ENCODE measurements around the gene P2RY6. TPM values are rescaled to one million over a fixed set of nuclear protein-coding genes. Genes with fewer than 3 reads are reported as not detected.

The P2RY6 gene
- total RNA-seq, 1 donor from 2014 or later = 3.0 TPM

- peak overlapping the region; percentile 74 for H3K27ac Mint-ChIP-seq
- DNase-seq (ENCODE audit: extremely low spot score, unreplicated experiment) = peak; percentile 84
- TF ChIP-seq, protein P1, sequence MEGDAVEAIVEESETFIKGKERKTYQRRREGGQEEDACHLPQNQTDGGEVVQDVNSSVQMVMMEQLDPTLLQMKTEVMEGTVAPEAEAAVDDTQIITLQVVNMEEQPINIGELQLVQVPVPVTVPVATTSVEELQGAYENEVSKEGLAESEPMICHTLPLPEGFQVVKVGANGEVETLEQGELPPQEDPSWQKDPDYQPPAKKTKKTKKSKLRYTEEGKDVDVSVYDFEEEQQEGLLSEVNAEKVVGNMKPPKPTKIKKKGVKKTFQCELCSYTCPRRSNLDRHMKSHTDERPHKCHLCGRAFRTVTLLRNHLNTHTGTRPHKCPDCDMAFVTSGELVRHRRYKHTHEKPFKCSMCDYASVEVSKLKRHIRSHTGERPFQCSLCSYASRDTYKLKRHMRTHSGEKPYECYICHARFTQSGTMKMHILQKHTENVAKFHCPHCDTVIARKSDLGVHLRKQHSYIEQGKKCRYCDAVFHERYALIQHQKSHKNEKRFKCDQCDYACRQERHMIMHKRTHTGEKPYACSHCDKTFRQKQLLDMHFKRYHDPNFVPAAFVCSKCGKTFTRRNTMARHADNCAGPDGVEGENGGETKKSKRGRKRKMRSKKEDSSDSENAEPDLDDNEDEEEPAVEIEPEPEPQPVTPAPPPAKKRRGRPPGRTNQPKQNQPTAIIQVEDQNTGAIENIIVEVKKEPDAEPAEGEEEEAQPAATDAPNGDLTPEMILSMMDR (conservative IDR thresholded peaks at IDR 0.05) = no peak
- H3K9me3 Mint-ChIP-seq = no peaks in the 10 kb centered on the region
- peak overlapping the region; percentile 82 for H3K4me3 Mint-ChIP-seq
- no peaks in the 10 kb centered on the region for H3K36me3 Mint-ChIP-seq
- H3K4me1 Mint-ChIP-seq (ENCODE audit: unreplicated experiment) = peaks cover 39% of the 10 kb centered on the region
- H3K27me3 Mint-ChIP-seq = no peaks in the 10 kb centered on the region
Measured at GRCh38 chr11:73308961-73309919, 37.1 kb downstream of the P2RY6 start.

DNA sequence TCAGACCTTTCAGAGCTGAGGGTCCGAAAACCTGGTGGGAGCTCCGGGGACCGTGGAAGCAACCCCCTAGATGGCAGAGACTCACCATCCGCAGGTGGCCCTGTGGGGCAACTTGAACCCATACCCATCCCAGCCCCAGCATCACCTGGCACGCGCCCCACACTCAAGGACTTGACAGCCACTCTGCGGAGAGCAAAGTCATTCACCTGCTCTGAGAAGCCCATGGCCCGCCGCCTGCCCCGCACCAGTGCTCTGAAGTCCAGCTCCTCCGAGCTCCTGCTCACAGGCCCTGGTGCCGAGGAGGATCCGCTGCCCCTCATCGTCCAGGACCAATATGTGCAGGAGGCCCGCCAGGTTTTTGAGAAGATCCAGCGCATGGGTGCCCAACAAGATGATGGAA lies 37.9 kb downstream of the P2RY6 start:
- H3K27me3 Mint-ChIP-seq = no peaks in the 10 kb centered on the region
- H3K4me3 Mint-ChIP-seq = peak overlapping the region; percentile 82
- H3K4me1 Mint-ChIP-seq (ENCODE audit: unreplicated experiment) = peaks cover 47% of the 10 kb centered on the region
- no peaks in the 10 kb centered on the region for H3K9me3 Mint-ChIP-seq
- peak overlapping the region; percentile 51 for H3K27ac Mint-ChIP-seq
- TF ChIP-seq, protein P1 (conservative IDR thresholded peaks at IDR 0.05) = no peak
- DNase-seq (ENCODE audit: extremely low spot score, unreplicated experiment) = no peak
- no peaks in the 10 kb centered on the region for H3K36me3 Mint-ChIP-seq

DNA sequence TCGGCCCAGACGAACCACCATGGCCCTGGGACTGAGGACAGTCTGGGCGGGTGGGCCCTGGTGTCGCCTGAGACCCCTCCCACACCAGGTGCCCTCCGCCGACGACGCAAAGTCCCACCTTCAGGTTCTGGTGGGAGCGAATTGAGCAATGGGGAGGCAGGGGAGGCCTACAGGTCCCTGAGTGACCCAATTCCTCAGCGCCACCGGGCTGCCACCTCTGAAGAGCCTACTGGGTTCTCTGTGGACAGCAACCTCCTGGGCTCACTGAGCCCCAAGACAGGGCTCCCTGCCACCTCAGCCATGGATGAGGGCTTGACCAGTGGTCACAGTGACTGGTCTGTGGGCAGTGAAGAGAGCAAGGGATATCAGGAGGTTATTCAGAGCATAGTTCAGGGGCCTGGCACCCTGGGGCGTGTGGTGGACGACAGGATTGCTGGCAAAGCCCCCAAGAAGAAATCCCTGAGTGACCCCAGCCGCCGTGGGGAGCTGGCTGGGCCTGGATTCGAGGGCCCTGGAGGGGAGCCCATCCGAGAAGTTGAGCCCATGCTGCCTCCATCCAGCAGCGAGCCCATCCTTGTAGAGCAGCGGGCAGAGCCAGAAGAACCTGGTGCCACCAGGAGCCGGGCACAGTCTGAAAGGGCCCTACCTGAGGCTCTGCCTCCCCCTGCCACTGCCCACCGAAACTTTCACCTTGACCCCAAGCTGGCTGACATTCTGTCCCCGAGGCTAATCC lies 38.7 kb downstream of the P2RY6 start:
- peaks cover 52% of the 10 kb centered on the region for H3K4me1 Mint-ChIP-seq (ENCODE audit: unreplicated experiment)
- no peaks in the 10 kb centered on the region for H3K27me3 Mint-ChIP-seq
- H3K9me3 Mint-ChIP-seq = no peaks in the 10 kb centered on the region
- TF ChIP-seq, protein P1 (conservative IDR thresholded peaks at IDR 0.05) = no peak
- no peaks in the 10 kb centered on the region for H3K36me3 Mint-ChIP-seq
- H3K27ac Mint-ChIP-seq = no peak overlapping the region
- H3K4me3 Mint-ChIP-seq = peak overlapping the region; percentile 82
- no peak for DNase-seq (ENCODE audit: extremely low spot score, unreplicated experiment)

DNA sequence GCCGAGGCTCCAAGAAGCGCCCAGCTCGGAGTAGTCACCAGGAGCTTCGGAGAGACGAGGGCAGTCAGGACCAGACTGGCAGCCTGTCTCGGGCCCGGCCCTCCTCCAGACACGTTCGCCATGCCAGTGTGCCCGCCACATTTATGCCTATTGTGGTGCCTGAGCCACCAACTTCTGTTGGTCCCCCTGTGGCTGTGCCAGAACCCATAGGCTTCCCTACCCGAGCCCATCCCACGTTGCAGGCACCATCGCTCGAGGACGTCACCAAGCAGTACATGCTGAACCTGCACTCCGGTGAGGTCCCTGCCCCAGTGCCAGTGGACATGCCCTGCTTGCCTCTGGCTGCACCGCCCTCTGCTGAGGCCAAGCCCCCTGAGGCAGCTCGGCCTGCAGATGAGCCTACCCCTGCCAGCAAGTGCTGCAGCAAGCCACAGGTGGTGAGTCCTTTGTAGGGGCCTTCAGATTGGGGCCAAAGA lies 39.3 kb downstream of the P2RY6 start:
- H3K9me3 Mint-ChIP-seq = no peaks in the 10 kb centered on the region
- H3K4me1 Mint-ChIP-seq (ENCODE audit: unreplicated experiment) = peaks cover 58% of the 10 kb centered on the region
- H3K27me3 Mint-ChIP-seq = no peaks in the 10 kb centered on the region
- H3K27ac Mint-ChIP-seq = peak overlapping the region; percentile 55
- peaks cover 5% of the 10 kb centered on the region for H3K36me3 Mint-ChIP-seq
- DNase-seq (ENCODE audit: extremely low spot score, unreplicated experiment) = no peak
- TF ChIP-seq, protein P1 (conservative IDR thresholded peaks at IDR 0.05) = no peak
- peak overlapping the region; percentile 82 for H3K4me3 Mint-ChIP-seq

DNA sequence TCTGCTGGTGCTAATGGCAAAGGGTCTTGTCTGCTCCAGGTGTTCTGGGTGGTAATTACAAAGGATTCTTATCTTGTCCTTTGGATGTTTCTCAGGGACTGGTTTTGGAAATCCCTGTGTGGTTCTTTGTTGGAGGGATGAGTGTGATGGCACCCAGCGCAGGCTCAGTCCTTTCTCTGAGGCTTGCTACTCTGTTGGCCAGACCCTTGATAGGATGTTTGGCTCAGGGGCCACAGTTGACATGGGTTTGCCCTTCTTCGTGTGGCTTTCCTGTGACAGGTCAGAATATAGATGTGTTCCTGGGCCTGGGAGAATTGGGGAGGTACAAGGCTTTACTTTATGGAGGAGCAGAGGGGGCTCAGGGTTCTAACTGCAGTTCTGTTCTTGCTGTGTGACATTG lies 39.9 kb downstream of the P2RY6 start:
- no peak for DNase-seq (ENCODE audit: extremely low spot score, unreplicated experiment)
- Mint-ChIP-seq H3K27me3 (no peaks in the 10 kb centered on the region), H3K4me1 (ENCODE audit: unreplicated experiment) (peaks cover 55% of the 10 kb centered on the region), H3K36me3 (peaks cover 7% of the 10 kb centered on the region), H3K27ac (peak overlapping the region; percentile 55), H3K4me3 (peak overlapping the region; percentile 82), H3K9me3 (no peaks in the 10 kb centered on the region)
- TF ChIP-seq, protein P1 (conservative IDR thresholded peaks at IDR 0.05) = no peak
